Trophoblast cell (in vitro differentiated cells and primary cell): ENCODE measurements around the gene GSN.

Experiments
- DNase-seq, 2 donors: peaks; one replicate each; pipeline ENCODE4 v3.0.0-alpha.2; 2016
- H2AFZ ChIP-seq: 2 replicates; pipeline ENCODE4 v1.6.1; 2013; ENCODE audit warnings: low read length, moderate library complexity, mild to moderate bottlenecking; ENCODE audit not compliant: insufficient read depth, poor library complexity
- H2AK5ac ChIP-seq: 2 replicates; pipeline ENCODE4 v1.6.1; 2013; ENCODE audit warnings: mild to moderate bottlenecking, low read length
- H2BK120ac ChIP-seq: 2 replicates; pipeline ENCODE4 v1.6.1; 2013; ENCODE audit warnings: low read length, mild to moderate bottlenecking, moderate library complexity; ENCODE audit not compliant: insufficient read depth, poor library complexity
- H2BK12ac ChIP-seq: 2 replicates; pipeline ENCODE4 v1.6.1; 2013; ENCODE audit warnings: mild to moderate bottlenecking, low read length, moderate library complexity
- H2BK5ac ChIP-seq: 2 replicates; pipeline ENCODE4 v1.6.1; 2013; ENCODE audit warnings: low read length, low read depth, moderate library complexity, mild to moderate bottlenecking; ENCODE audit not compliant: poor library complexity
- H3K14ac ChIP-seq: 2 replicates; pipeline ENCODE4 v1.6.1; 2013; ENCODE audit warnings: mild to moderate bottlenecking, low read length
- H3K18ac ChIP-seq: 2 replicates; pipeline ENCODE4 v1.6.1; 2013; ENCODE audit warnings: mild to moderate bottlenecking, low read length
- H3K23ac ChIP-seq: 2 replicates; pipeline ENCODE4 v1.6.1; 2013; ENCODE audit warnings: low read length
- H3K27ac ChIP-seq: 2 replicates; pipeline ENCODE4 v1.5.1; 2013; ENCODE audit warnings: low read depth, mild to moderate bottlenecking, inconsistent platforms, low read length, moderate library complexity
- H3K27me3 ChIP-seq: 2 replicates; pipeline ENCODE4 v1.6.1; 2013; ENCODE audit warnings: inconsistent platforms, mild to moderate bottlenecking, low read length, moderate library complexity; ENCODE audit not compliant: insufficient read depth
- H3K36me3 ChIP-seq, 2 experiments: 1 replicate in 1 of 2; 2 replicates in 1 of 2; pipeline ENCODE4 v1.6.1; 2013; ENCODE audit warnings: low read length in 2 of 2, mild to moderate bottlenecking in 2 of 2, moderate library complexity in 1 of 2; ENCODE audit not compliant: insufficient read depth in 2 of 2, control insufficient read depth in 1 of 2
- H3K4ac ChIP-seq: 2 replicates; pipeline ENCODE4 v1.6.1; 2013; ENCODE audit warnings: low read depth, mild to moderate bottlenecking, low read length, moderate library complexity
- H3K4me1 ChIP-seq, 2 experiments: 1 replicate in 1 of 2; 2 replicates in 1 of 2; pipeline ENCODE4 v1.6.1; 2013; ENCODE audit warnings: low read length in 2 of 2, mild to moderate bottlenecking in 2 of 2, moderate library complexity in 1 of 2; ENCODE audit not compliant: insufficient read depth in 2 of 2, control insufficient read depth in 1 of 2
- H3K4me2 ChIP-seq: 2 replicates; pipeline ENCODE4 v1.6.1; 2013; ENCODE audit warnings: inconsistent platforms, mild to moderate bottlenecking, low read length, moderate library complexity
- H3K4me3 ChIP-seq: 2 replicates; pipeline ENCODE4 v1.5.1; 2013; ENCODE audit warnings: mild to moderate bottlenecking, low read depth, low read length, inconsistent platforms
- H3K79me1 ChIP-seq: one replicate; pipeline ENCODE4 v1.6.1; 2013; ENCODE audit warnings: low read length
- H3K79me2 ChIP-seq: 2 replicates; pipeline ENCODE4 v1.6.1; 2013; ENCODE audit warnings: low read length, mild to moderate bottlenecking; ENCODE audit not compliant: control insufficient read depth, insufficient read depth, poor library complexity
- H3K9ac ChIP-seq: 2 replicates; pipeline ENCODE4 v1.6.1; 2013; ENCODE audit warnings: mild to moderate bottlenecking, low read length
- H3K9me3 ChIP-seq: 2 replicates; pipeline ENCODE4 v1.6.1; 2013; ENCODE audit warnings: low read depth, mild to moderate bottlenecking, control low read depth, inconsistent platforms, low read length; ENCODE audit not compliant: insufficient read depth
- H4K12ac ChIP-seq: 2 replicates; pipeline ENCODE4 v1.6.1; 2013; ENCODE audit warnings: low read depth, mild to moderate bottlenecking, low read length, moderate library complexity
- H4K8ac ChIP-seq: 2 replicates; pipeline ENCODE4 v1.6.1; 2013; ENCODE audit warnings: low read depth, mild to moderate bottlenecking, low read length, moderate library complexity
- H4K91ac ChIP-seq: one replicate; pipeline ENCODE4 v1.6.1; 2013; ENCODE audit warnings: low read depth, mild to moderate bottlenecking, low read length, moderate library complexity
- WGBS: extraction: QIAGEN DNeasy Blood & Tissue Kit; methylation state at CpG from one replicate; pipeline ENCODE4 v1.1.7; 2013; ENCODE audit warnings: missing lambda C conversion rate; ENCODE audit not compliant: insufficient read length, insufficient coverage; ENCODE audit errors: extremely low coverage; 5-methylcytosine and 5-hydroxymethylcytosine counted together

The GSN gene

DNA sequence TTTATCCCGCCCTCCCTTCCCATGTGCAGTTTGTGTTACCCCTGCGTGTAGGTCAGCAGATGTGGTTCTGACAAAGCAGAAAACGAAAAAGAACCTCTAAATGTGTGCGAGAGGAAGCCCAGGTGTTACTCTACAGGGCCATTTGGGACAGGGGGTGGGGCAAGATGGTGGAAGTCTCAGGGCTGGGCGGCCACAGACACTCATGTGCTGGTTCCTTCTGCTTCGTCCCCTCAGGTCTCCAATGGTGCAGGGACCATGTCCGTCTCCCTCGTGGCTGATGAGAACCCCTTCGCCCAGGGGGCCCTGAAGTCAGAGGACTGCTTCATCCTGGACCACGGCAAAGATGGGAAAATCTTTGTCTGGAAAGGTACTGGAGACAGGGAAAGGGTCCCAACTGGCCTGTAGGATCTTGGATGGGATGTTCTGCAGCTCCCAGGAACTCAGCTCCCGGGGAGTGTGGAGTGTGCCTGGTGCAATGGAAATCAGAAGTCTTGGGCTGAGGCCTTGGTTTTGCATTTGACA lies 49.0 kb downstream of the GSN start:
- H3K4ac ChIP-seq: no peak overlapping the region
- no peak overlapping the region for H4K91ac ChIP-seq
- H3K4me2 ChIP-seq: no peak overlapping the region
- no peak overlapping the region for H4K8ac ChIP-seq
- no peak overlapping the region for H2BK120ac ChIP-seq
- H3K27me3 ChIP-seq: no peaks in the 10 kb centered on the region
- H2BK12ac ChIP-seq: no peak overlapping the region
- no peak overlapping the region for H3K18ac ChIP-seq
- H3K9me3 ChIP-seq: peaks cover 1% of the 10 kb centered on the region
- no peak overlapping the region for H2AK5ac ChIP-seq
- no peak overlapping the region for H3K27ac ChIP-seq
- no peak overlapping the region for H3K4me3 ChIP-seq
- H3K14ac ChIP-seq: no peak overlapping the region
- H3K36me3 ChIP-seq: peaks cover 48 to 55% of the 10 kb centered on the region in 2 experiments
- no peak overlapping the region for H4K12ac ChIP-seq
- no peak overlapping the region for H3K9ac ChIP-seq
- no peak overlapping the region for H2AFZ ChIP-seq
- H2BK5ac ChIP-seq: no peak overlapping the region
- H3K4me1 ChIP-seq: no peaks in the 10 kb centered on the region
- H3K23ac ChIP-seq: no peak overlapping the region
- WGBS: no CpG with 5 or more reads among the region's 11 CpGs
- H3K79me1 ChIP-seq: no peaks in the 10 kb centered on the region
- no peaks in the 10 kb centered on the region for H3K79me2 ChIP-seq
- DNase-seq: no peak

DNA sequence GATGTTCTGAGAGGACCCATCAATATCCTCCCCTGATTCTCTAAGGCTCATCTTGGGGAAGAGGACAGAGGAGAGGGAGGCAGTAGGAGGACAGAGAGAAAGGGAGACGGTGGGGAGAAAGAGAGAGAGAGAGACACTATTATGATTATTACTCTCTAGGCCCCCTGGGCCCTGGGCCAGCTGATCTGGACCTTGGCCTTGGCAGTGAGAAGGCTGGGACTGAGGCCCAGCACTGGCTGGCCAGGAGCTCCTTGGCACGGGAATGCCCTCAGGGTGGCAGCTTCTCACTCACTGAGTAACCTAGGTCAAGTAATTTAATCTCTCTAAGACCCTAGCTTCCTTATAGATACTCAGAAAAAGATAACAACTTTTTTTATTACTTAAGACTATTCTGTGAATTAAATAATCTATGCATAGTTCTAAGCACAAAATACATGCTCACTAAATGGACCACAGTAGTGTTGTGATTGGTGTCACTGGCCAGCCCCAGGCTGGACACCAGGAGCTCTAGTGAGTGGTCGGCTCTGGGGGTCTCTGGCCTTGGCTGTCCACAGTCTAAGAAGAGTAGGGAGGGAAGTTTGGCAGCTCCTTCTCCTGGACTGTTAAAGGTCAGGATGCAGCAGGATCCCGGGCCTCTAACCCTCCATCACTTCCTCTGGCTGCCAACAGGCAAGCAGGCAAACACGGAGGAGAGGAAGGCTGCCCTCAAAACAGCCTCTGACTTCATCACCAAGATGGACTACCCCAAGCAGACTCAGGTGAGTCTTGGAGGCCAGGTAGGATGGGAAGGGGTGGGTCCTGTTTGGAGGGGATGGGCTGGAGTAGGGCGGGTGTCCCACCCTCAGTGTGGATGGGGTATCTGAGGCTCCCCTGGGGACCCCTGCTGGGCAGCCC lies 50.0 kb downstream of the GSN start:
- H4K91ac ChIP-seq: no peak overlapping the region
- H3K23ac ChIP-seq: no peak overlapping the region
- H3K79me1 ChIP-seq: no peaks in the 10 kb centered on the region
- DNase-seq: no peak
- no peak overlapping the region for H2BK120ac ChIP-seq
- no peak overlapping the region for H2BK12ac ChIP-seq
- no peak overlapping the region for H4K12ac ChIP-seq
- H4K8ac ChIP-seq: no peak overlapping the region
- peaks cover 39 to 51% of the 10 kb centered on the region in 2 experiments for H3K36me3 ChIP-seq
- no peaks in the 10 kb centered on the region for H3K4me1 ChIP-seq
- H3K79me2 ChIP-seq: no peaks in the 10 kb centered on the region
- H2BK5ac ChIP-seq: no peak overlapping the region
- no peak overlapping the region for H2AFZ ChIP-seq
- H3K27ac ChIP-seq: no peak overlapping the region
- no peak overlapping the region for H3K4ac ChIP-seq
- H3K9ac ChIP-seq: no peak overlapping the region
- H3K18ac ChIP-seq: no peak overlapping the region
- H2AK5ac ChIP-seq: no peak overlapping the region
- H3K27me3 ChIP-seq: no peaks in the 10 kb centered on the region
- no CpG with 5 or more reads among the region's 6 CpGs for WGBS
- H3K9me3 ChIP-seq: peaks cover 1% of the 10 kb centered on the region
- no peak overlapping the region for H3K4me3 ChIP-seq
- H3K4me2 ChIP-seq: no peak overlapping the region
- no peak overlapping the region for H3K14ac ChIP-seq

DNA sequence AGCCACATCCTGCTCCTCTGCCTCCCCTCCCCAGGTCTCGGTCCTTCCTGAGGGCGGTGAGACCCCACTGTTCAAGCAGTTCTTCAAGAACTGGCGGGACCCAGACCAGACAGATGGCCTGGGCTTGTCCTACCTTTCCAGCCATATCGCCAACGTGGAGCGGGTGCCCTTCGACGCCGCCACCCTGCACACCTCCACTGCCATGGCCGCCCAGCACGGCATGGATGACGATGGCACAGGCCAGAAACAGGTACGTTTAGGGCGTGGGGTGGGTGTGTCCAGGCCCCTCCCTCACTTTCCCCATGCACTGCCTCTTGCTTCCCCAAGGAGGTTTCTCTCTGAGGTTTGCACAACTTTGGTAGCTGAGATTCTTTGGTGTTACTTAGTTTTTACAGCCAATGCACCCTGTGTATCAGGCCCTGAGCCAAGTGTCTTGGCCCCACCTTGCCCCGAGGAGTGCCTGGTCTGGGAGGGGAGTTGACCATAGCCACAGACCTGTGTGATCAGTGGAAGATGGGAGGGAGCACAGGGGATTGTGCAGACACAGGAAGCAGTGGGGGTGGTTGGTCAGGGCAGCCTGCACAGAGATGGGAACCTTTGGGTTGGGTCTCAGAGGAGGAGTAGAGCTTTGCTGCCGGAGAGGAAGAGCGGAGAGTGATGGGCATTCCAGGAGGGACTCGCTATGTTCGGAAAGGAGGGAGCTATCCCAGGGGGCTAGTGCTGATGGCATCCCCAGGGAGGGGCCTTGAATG lies 50.8 kb downstream of the GSN start:
- Histone ChIP-seq H2BK5ac (no peak overlapping the region), H3K23ac (no peak overlapping the region), H4K8ac (no peak overlapping the region), H3K36me3 (peaks cover 33 to 45% of the 10 kb centered on the region in 2 experiments), H2BK120ac (no peak overlapping the region), H3K27ac (no peak overlapping the region), H3K9me3 (peaks cover 1% of the 10 kb centered on the region), H2BK12ac (no peak overlapping the region), H4K12ac (no peak overlapping the region), H2AK5ac (no peak overlapping the region), H4K91ac (no peak overlapping the region), H3K4me1 (no peaks in the 10 kb centered on the region), H3K4me2 (no peak overlapping the region), H2AFZ (no peak overlapping the region), H3K18ac (no peak overlapping the region), H3K14ac (no peak overlapping the region), H3K9ac (peak overlapping the region; percentile 63), H3K4ac (no peak overlapping the region), H3K27me3 (no peaks in the 10 kb centered on the region), H3K79me1 (no peaks in the 10 kb centered on the region), H3K4me3 (no peak overlapping the region), H3K79me2 (no peaks in the 10 kb centered on the region)
- no peak for DNase-seq
- no CpG with 5 or more reads among the region's 19 CpGs for WGBS

DNA sequence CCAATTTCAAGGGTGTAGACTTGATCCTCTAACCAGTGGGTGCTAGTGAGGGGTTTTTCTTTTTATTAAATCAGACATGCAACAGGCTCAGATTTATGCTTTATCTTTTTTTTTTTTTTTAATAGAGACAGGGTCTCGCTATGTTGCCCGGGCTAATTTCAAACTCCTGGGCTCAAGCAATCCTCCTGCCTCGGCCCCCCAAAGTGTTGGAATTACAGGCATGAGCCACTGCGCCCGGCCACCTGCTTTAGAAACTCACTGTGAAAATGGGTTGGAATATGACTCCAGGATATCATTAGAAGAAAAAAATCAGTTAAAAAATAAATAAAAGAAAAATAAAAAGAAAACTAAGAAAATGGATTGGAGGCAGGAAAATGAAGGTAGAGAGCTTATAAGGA lies 51.4 kb downstream of the GSN start:
- no peak overlapping the region for H4K8ac ChIP-seq
- H4K12ac ChIP-seq: no peak overlapping the region
- DNase-seq: no peak
- H2BK5ac ChIP-seq: no peak overlapping the region
- no peak overlapping the region for H2AFZ ChIP-seq
- H3K79me1 ChIP-seq: no peaks in the 10 kb centered on the region
- H3K18ac ChIP-seq: no peak overlapping the region
- H3K4me2 ChIP-seq: no peak overlapping the region
- WGBS: no CpG with 5 or more reads among the region's 5 CpGs
- H3K9ac ChIP-seq: no peak overlapping the region
- no peak overlapping the region for H2BK12ac ChIP-seq
- H3K9me3 ChIP-seq: peaks cover 1% of the 10 kb centered on the region
- no peak overlapping the region for H3K14ac ChIP-seq
- H3K36me3 ChIP-seq: peaks cover 35 to 46% of the 10 kb centered on the region in 2 experiments
- no peak overlapping the region for H3K23ac ChIP-seq
- H4K91ac ChIP-seq: no peak overlapping the region
- no peak overlapping the region for H2BK120ac ChIP-seq
- no peak overlapping the region for H3K4me3 ChIP-seq
- no peak overlapping the region for H3K27ac ChIP-seq
- no peaks in the 10 kb centered on the region for H3K4me1 ChIP-seq
- H3K27me3 ChIP-seq: no peaks in the 10 kb centered on the region
- H2AK5ac ChIP-seq: no peak overlapping the region
- no peaks in the 10 kb centered on the region for H3K79me2 ChIP-seq
- no peak overlapping the region for H3K4ac ChIP-seq
